HG02642 (cell line): ENCODE results near the gene CDKAL1.
"Not testable (repeated sequence)": the region's sequence is repeated elsewhere in the genome, so short reads cannot be mapped to it uniquely, and the experiment has no call there.

Experiments used
- ATAC-seq: cut with Tn5 transposase; IDR thresholded peaks from one replicate; pipeline ENCODE4 v1.9.1; 2021; ENCODE audit warnings: mild to moderate bottlenecking; ENCODE audit not compliant: unreplicated experiment, poor library complexity

Gene CDKAL1

GRCh38 chr6:20900389-20901160 is 366.3 kb downstream of the CDKAL1 start:
- peak; percentile 93 for ATAC-seq

- no peak for ATAC-seq
Observed at GRCh38 chr6:20905377-20905776, 371.1 kb downstream of the CDKAL1 start.

GRCh38 chr6:20906945-20907344 is 372.7 kb downstream of the CDKAL1 start:
- no peak for ATAC-seq

- no peak for ATAC-seq
Observed at GRCh38 chr6:20907486-20908071, 373.3 kb downstream of the CDKAL1 start.

GRCh38 chr6:20909621-20910020 is 375.4 kb downstream of the CDKAL1 start:
- no peak for ATAC-seq

GRCh38 chr6:20911712-20912111 is 377.5 kb downstream of the CDKAL1 start:
- ATAC-seq, result no peak

- no peak for ATAC-seq
Observed at GRCh38 chr6:20915156-20915555, 380.9 kb downstream of the CDKAL1 start.

GRCh38 chr6:20915626-20916025 is 381.4 kb downstream of the CDKAL1 start:
- ATAC-seq, result no peak

- no peak for ATAC-seq
Observed at GRCh38 chr6:20916086-20916485, 381.8 kb downstream of the CDKAL1 start.

GRCh38 chr6:20918868-20919267 is 384.6 kb downstream of the CDKAL1 start:
- no peak for ATAC-seq

GRCh38 chr6:20919677-20920385 is 385.6 kb downstream of the CDKAL1 start:
- peak; percentile 88 for ATAC-seq

- ATAC-seq, result no peak
Observed at GRCh38 chr6:20921578-20921977, 387.3 kb downstream of the CDKAL1 start.

- no peak for ATAC-seq
Observed at GRCh38 chr6:20922743-20923142, 388.5 kb downstream of the CDKAL1 start.

GRCh38 chr6:20924094-20924493 is 389.8 kb downstream of the CDKAL1 start:
- not testable (repeated sequence) for ATAC-seq

GRCh38 chr6:20924911-20925543 is 390.8 kb downstream of the CDKAL1 start:
- ATAC-seq, result no peak

GRCh38 chr6:20927130-20927860 is 393.0 kb downstream of the CDKAL1 start:
- ATAC-seq, result no peak

GRCh38 chr6:20929283-20929682 is 395.0 kb downstream of the CDKAL1 start:
- no peak for ATAC-seq

GRCh38 chr6:20931093-20931492 is 396.8 kb downstream of the CDKAL1 start:
- no peak for ATAC-seq

GRCh38 chr6:20931772-20932171 is 397.5 kb downstream of the CDKAL1 start:
- no peak for ATAC-seq

GRCh38 chr6:20932284-20932683 is 398.0 kb downstream of the CDKAL1 start:
- no peak for ATAC-seq
